SKM-1 (cell line): ENCODE data around the gene AOC2.

Experiments used
- DNase-seq: peaks from one replicate; lab custom pipeline; 2025; ENCODE audit not compliant: unreplicated experiment; lab: John Stamatoyannopoulos, UW

Gene AOC2, protein sequence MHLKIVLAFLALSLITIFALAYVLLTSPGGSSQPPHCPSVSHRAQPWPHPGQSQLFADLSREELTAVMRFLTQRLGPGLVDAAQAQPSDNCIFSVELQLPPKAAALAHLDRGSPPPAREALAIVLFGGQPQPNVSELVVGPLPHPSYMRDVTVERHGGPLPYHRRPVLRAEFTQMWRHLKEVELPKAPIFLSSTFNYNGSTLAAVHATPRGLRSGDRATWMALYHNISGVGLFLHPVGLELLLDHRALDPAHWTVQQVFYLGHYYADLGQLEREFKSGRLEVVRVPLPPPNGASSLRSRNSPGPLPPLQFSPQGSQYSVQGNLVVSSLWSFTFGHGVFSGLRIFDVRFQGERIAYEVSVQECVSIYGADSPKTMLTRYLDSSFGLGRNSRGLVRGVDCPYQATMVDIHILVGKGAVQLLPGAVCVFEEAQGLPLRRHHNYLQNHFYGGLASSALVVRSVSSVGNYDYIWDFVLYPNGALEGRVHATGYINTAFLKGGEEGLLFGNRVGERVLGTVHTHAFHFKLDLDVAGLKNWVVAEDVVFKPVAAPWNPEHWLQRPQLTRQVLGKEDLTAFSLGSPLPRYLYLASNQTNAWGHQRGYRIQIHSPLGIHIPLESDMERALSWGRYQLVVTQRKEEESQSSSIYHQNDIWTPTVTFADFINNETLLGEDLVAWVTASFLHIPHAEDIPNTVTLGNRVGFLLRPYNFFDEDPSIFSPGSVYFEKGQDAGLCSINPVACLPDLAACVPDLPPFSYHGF

DNA sequence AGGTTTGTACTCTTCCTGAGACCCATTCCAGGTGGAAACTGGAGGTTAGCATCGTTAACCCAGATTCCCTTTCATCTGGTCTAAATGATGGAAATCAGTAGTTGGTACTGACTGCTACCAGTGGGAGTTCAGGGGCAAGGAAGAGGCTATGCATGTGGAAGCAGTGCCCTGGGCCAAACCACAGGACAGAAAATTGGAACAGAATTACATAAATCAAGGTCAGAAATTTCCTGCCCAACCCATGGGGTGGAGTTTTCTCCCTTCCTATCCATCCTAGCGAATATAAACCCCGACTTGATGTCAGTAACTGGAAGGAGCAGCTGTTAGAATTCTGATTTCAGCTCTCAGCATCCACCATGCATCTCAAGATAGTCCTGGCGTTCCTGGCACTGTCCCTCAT lies at the start of gene AOC2:
Gene AOC2, plus strand, starts transcription at position 310 of the 400 bp plus-strand sequence. Its CDS starts 47 bp downstream, at position 357.
- DNase-seq: no peak

GRCh38 chr17:42795061-42795460 lies 49.3 kb upstream of the AOC2 start:
- no peak for DNase-seq

GRCh38 chr17:42795465-42795864 lies 48.9 kb upstream of the AOC2 start:
- no peak for DNase-seq

GRCh38 chr17:42796066-42796758 lies 48.2 kb upstream of the AOC2 start:
- no peak for DNase-seq

DNA sequence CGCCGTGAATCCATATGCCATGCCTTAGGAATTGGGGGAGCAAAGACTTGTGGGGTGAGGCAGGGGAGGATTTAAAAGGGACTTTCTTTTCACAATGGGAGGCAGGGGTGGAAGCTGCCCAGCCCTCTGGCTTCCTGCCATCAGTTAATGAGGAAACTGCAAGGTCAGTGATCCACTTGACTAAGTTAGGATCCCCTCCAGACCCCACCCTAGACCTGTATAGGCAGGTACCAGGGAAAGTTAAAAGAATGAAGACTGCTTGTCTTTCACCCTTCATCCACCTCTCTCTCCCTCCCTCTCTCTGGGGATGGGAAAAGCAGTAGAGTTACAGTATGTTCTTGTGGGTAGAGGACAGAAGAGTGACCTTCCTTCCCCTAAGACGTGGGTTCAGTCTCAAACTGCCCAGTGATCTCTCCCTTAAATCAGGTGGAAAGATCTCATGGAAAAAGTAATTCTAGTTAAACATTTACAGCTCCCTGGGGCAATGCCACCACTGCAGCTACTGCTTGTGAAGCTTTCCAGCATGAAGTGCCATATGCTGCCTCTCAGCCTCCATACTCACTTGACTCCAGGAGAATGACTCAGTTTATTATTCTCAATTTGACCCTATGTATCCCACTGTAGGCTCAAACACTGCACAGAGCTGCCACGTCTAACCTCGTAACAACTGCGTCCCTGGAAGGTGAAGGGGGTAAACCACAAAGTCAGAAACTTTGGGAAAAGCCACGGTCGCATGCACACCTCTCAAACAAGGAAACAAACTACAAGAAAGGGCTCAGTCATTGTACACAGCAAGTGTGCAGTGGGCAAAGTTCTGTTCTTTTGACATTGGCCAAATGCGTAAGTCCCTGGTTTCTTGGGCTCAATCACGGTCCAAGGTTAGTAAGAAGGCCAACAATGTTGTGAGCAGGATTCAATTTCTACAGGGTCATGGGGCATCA lies 47.0 kb upstream of the AOC2 start:
- no peak for DNase-seq

DNA sequence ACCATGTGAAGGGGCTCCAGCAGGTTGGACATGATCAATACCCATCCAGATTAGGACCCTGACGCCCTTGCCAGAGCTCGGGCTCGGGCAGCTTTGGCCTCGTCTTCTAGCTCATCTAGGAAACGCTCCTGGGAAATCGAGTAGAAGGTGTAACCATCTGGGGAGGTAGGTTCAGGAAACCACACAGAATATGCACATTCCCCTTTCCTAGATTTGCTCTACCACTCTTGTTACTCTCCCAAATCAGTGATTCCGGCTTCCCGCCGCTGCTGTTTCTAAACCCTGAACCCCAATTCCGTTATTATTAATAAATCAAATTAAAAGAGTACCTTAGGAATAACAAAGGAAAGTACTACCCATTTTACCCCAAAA lies 46.4 kb upstream of the AOC2 start:
- DNase-seq: no peak

DNA sequence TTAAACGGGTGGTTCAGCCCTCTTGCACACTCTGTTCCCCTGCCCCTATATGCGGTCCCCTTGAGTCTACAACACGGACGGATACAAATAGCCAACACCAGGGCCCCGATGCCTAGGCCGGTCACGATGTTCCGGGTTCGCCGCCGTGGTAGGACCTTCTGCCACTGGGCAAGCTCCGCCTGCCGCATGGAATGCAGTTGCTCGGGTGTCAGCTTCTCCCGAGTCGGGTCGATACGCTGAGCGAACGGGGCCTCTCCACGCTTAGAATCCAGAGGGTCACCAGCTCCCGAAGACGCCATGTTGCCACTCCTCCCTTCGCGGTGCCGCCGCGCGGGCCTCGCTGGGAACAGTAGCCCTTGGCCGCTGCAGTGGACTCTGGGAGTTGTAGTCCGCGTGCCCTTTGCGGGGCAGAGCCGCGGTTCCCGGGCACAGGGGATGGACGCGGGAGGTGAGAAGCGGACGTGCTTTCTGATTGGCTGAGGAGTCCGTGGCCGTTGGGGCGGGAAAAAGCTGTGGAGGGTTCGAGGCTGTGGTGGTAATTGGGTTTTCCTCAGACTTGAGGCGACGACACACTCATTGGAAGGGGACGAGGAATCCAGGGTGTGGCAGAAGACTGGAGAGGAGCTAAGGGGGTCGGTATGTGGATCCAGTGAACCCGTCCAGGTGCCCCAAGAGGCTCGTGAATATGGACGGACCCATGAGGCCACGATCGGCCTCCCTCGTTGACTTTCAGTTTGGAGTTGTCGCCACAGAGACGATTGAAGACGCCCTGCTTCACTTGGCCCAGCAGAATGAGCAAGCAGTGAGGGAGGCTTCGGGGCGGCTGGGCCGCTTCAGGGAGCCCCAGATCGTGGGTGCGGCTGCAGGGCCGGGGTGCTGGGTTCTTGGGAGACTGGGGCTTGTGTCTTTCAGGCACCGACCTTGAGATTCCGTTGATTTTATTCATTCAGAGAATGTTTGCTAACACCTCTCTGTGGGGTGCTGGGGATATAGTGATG lies 45.7 kb upstream of the AOC2 start, which contains the start of the genes CNTD1 and COA3:
Gene CNTD1, plus strand, starts transcription at position 479 of the 998 bp plus-strand sequence. Its CDS starts 207 bp downstream, at position 686.
Gene COA3, minus strand, starts transcription at position 322 of the 998 bp plus-strand sequence. Its CDS starts 23 bp downstream, at position 299.
- DNase-seq: peak; percentile 53

- no peak for DNase-seq
These were observed 41.1 kb upstream of the AOC2 start for GRCh38 chr17:42803074-42803883.

- no peak for DNase-seq
These were observed 39.4 kb upstream of the AOC2 start for GRCh38 chr17:42804918-42805367.

GRCh38 chr17:42806249-42806648 lies 38.1 kb upstream of the AOC2 start:
- DNase-seq: no peak

DNA sequence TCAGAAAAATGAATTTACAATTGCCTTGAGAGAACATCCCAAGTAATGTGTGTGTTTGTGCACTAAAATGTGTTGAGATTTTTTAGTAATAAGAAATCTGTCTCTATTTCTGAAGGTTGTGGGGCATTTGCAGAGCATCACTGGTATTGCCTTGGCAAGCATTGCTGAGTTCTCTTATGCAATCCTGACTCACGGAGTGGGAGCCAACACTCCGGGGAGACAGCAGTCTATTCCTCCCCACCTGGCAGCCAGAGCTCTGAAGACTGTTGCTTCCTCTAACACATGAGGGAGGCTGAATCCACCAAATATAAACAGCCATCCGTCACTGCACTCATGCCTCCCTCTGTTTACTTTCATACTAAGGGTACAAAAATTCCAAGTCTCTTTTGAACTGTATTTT lies 35.1 kb upstream of the AOC2 start:
- no peak for DNase-seq

DNA sequence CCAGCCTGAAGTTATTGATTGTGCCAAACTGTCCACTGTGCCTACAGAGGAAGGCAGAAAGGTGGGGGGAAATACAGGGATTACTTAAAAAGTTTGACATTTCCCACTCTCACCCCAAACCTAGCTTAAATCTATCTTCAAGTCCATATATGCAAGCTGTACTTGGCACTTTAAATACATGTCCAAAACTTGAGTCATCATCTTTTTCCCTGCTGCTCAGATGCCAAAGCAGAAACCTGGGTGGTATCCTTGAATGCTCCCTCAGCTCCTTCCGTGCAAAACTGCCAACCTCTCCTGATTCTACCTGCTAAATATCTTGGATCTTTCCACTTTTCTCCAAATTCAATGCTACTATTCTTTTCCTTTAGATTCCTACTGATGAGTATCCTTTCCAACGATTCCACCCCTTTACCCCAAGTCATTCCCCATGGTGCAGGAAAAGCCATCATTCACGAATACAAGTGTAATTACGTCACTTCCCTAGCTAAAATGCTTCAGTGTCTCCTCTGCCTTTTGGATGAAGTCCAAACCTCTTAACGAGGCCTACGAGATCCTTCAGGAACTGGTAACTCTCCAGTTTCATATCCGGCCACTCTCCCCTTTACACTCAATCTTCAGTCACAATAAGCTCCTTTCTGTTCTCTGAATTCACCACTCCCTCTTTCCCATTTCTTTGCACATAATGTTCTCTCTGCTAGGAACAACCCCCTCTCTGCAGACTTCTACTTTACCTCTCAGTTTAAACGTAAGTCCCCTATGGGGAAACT lies 29.6 kb upstream of the AOC2 start:
- no peak for DNase-seq

GRCh38 chr17:42817866-42818265 lies 26.5 kb upstream of the AOC2 start:
- DNase-seq: no peak

- DNase-seq: no peak
These were observed 26.0 kb upstream of the AOC2 start for GRCh38 chr17:42818379-42818778.

GRCh38 chr17:42819939-42820535 lies 24.3 kb upstream of the AOC2 start:
- DNase-seq: peak; percentile 47

DNA sequence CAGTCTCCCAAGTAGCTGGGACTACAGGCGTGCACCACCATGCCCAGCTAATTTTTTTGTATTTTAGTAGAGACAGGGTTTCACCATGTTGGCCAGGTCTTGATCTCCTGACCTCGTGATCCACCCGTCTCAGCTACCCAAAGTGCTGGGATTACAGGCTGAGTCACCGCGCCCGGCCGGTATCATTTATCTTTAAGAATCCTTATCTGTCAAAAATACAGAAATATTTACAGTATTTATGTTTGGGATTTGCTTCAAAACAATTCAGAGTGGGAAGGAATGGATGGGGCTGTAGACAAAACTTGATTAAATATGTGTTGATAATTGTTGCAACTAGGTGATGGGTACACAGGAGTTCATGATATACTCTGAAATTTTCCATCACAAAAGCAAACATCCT lies 23.2 kb upstream of the AOC2 start:
- no peak for DNase-seq

DNA sequence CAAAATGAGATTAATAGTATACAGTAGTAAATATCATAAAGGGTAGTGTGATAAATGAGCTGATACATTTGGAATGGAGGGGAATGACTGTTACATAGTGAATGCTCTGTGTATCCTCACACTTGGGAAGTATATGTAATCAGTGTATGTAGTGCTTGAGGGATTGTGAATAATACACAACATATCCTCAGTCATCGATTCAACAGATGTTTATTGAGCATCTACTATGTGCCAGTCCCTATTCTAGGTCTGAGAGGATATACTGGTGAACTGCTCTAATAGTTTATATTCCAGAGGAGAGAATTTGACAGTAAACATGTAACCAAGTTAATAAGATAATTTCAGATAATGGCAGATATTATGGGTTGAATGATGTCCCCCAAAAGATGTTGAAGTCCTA lies 16.9 kb upstream of the AOC2 start:
- DNase-seq: no peak
